Ovary (tissue), 9 donors: Measurements from ENCODE around the gene MAGI1. TPM values are rescaled to one million over a fixed set of nuclear protein-coding genes. Genes with fewer than 3 reads are reported as not detected.

Experiments used
- DNase-seq, 5 donors: peaks; one replicate each; pipeline ENCODE4 v3.0.0-alpha.2; 2019 to 2020
- H3K27ac ChIP-seq, 2 donors: fragments of 200-600 bp; one replicate each; pipeline versions ENCODE4 v1.5.1 to v1.8.0; 2019 to 2022
- H3K27me3 ChIP-seq: fragments of 200-600 bp; one replicate; pipeline ENCODE4 v1.8.0; 2022
- H3K36me3 ChIP-seq: fragments of 200-600 bp; sonication (generic); one replicate; pipeline ENCODE4 v1.5.1; 2019
- H3K4me1 ChIP-seq: one replicate; pipeline ENCODE4 v1.8.1; 2013; ENCODE audit warnings: mild to moderate bottlenecking, moderate library complexity; ENCODE audit not compliant: insufficient read depth
- H3K4me3 ChIP-seq: fragments of 200-600 bp; sonication (generic); one replicate; pipeline ENCODE4 v1.5.1; 2017
- H3K9me3 ChIP-seq, 2 donors: fragments of 200-600 bp in 1 of 2; sonication (generic) in 1 of 2; one replicate each; pipeline versions ENCODE4 v1.5.1 to v1.8.1; 2013 to 2019; ENCODE audit warnings: mild to moderate bottlenecking in 1 of 2, moderate library complexity in 1 of 2
- CTCF ChIP-seq, 3 donors: fragments of 450-650 bp in 2 of 3; fragments of 200-600 bp in 1 of 3; IDR thresholded peaks; one replicate each; pipeline versions ENCODE4 v1.5.1 to v1.8.0; 2016 to 2022; ENCODE audit warnings: antibody characterized with exemption in 3 of 3, mild to moderate bottlenecking in 1 of 3
- EP300 ChIP-seq: sonication (generic); formaldehyde crosslinking; IDR thresholded peaks from one replicate; pipeline ENCODE4 v1.6.1; 2017; ENCODE audit warnings: antibody characterized with exemption
- POLR2A ChIP-seq: fragments of 450-650 bp; IDR thresholded peaks from one replicate; pipeline ENCODE4 v1.6.1; 2017; ENCODE audit warnings: antibody characterized with exemption, mild to moderate bottlenecking, moderate library complexity
- WGBS, 3 donors: extraction: QIAGEN DNeasy Blood & Tissue Kit in 1 of 3; methylation state at CpG; one replicate each; pipeline versions ENCODE4 v1.1.5 to v1.1.7; 2013 to 2017; 5-methylcytosine and 5-hydroxymethylcytosine counted together
- intact Hi-C, 4 donors: fragments of 100-400 bp; cut with DNase I; formaldehyde crosslinking; loops; one replicate each; pipeline versions ENCODE4 v1.11.0 to v1.15.1; 2022 to 2023
- polyA plus RNA-seq, 2 donors: library from polyadenylated mRNA; stranded (reverse); fragments of 200-250 nt in 1 of 2; fragments of 350-450 nt in 1 of 2; fragmentation: Illumina TruSeq in 1 of 2; extraction: RNeasy Lipid Tissue Mini Kit (QIAGEN cat#74804) in 1 of 2; gene quantifications; one replicate each; pipeline ENCODE4 v1.2.3, GENCODE V29; 2013 to 2014
- total RNA-seq, 7 donors: library from RNA; depleted of rRNA in 2 of 7; stranded (reverse); fragments of >200 nt in 2 of 7; fragmentation: NEBNext Ultra II Directional in 3 of 7; extraction: Animal tissue kit (Norgen Biotek cat#: 25700) in 3 of 7; gene quantifications; one replicate each; pipeline versions ENCODE4 v1.1.0 to v1.2.4, GENCODE V29; 2016 to 2023
- donor health status: DM: no; HTN: no; CAD: no; lungs with moderate emphysema.
- donor health status: DM: no; HTN: no; CAD: no.
- donor health status: Bipolar disorder and iron deficiency.
- donor health status: DM: yes; HTN: yes; CAD: no.
- donor health status: DM: no; HTN: no; CAD: no.
- donor health status: DM: yes; HTN: yes; CAD: no.

The MAGI1 gene
- total and polyA plus RNA-seq, 9 donors, result 5.5 to 35.7 (median 8.7) TPM

- peaks cover 4% of the 10 kb centered on the region for H3K4me1 ChIP-seq
- WGBS, 3 donors, result 56 to 63% (median 59%) methylated on average over 3 of the region's 3 CpGs
Measured at GRCh38 chr3:65485826-65486469, 552.8 kb downstream of the MAGI1 start.

GRCh38 chr3:65484964-65485363 lies 553.8 kb downstream of the MAGI1 start:
- Histone ChIP-seq H3K9me3 (no peaks in the 10 kb centered on the region), H3K27ac (no peak overlapping the region), H3K36me3 (no peaks in the 10 kb centered on the region), H3K4me1 (peaks cover 4% of the 10 kb centered on the region), H3K27me3 (no peaks in the 10 kb centered on the region), H3K4me3 (no peak overlapping the region)
- TF ChIP-seq CTCF (IDR thresholded peaks at IDR 0.05) (no peak), POLR2A (no peak)
- WGBS, 3 donors, result 60 to 78% (median 62%) methylated on average over 3 of the region's 3 CpGs
- DNase-seq, result no peak
- intact Hi-C loops, result no loop called here

More at GRCh38 chr3:65485826-65486469, 552.8 kb downstream of the MAGI1 start:
- Histone ChIP-seq H3K4me3 (no peak overlapping the region), H3K9me3 (no peaks in the 10 kb centered on the region), H3K27me3 (no peaks in the 10 kb centered on the region), H3K36me3 (no peaks in the 10 kb centered on the region), H3K27ac (no peak overlapping the region)
- intact Hi-C loops, result no loop called here
- no peak for TF ChIP-seq POLR2A
- TF ChIP-seq CTCF (IDR thresholded peaks at IDR 0.05), result no peak
- no peak for TF ChIP-seq EP300
- DNase-seq, result no peak

GRCh38 chr3:65483480-65483879 lies 555.2 kb downstream of the MAGI1 start:
- WGBS, 3 donors, result 5 to 14% (median 5%) methylated on average over 6 of the region's 6 CpGs
- peaks cover 4% of the 10 kb centered on the region for H3K4me1 ChIP-seq
- no peaks in the 10 kb centered on the region for H3K36me3 ChIP-seq
- no peak overlapping the region for H3K27ac ChIP-seq
- intact Hi-C loops, result no loop called here
- H3K4me3 ChIP-seq, result no peak overlapping the region
- peak in 4 of 5 donors; percentile 15 to 34 (median 25) for DNase-seq
- H3K27me3 ChIP-seq, result no peaks in the 10 kb centered on the region
- H3K9me3 ChIP-seq, result no peaks in the 10 kb centered on the region
- TF ChIP-seq EP300 (no peak), CTCF (IDR thresholded peaks at IDR 0.05) (no peak), POLR2A (no peak)

- no peaks in the 10 kb centered on the region for H3K36me3 ChIP-seq
- H3K4me1 ChIP-seq, result peaks cover 4% of the 10 kb centered on the region
- no peaks in the 10 kb centered on the region for H3K9me3 ChIP-seq
- no peaks in the 10 kb centered on the region for H3K27me3 ChIP-seq
- DNase-seq, result no peak
- H3K27ac ChIP-seq, result no peak overlapping the region
- TF ChIP-seq EP300 (no peak), POLR2A (no peak), CTCF (IDR thresholded peaks at IDR 0.05) (no peak)
- no peak overlapping the region for H3K4me3 ChIP-seq
- intact Hi-C loops, result no loop called here
- 23 to 33% (median 30%) methylated on average over 2 of the region's 2 CpGs for WGBS, 3 donors
Measured at GRCh38 chr3:65483011-65483410, 555.7 kb downstream of the MAGI1 start.
